Liver (tissue), 9 donors: ENCODE measurements around the gene RMND5A. TPM values are rescaled to one million over a fixed set of nuclear protein-coding genes. Genes with fewer than 3 reads are reported as not detected.

ENCODE experiments used
- DNase-seq: peaks from one replicate; pipeline ENCODE4 v3.0.0-alpha.2; 2017; ENCODE audit warnings: low spot score
- H3K27ac ChIP-seq, 2 donors: one replicate each; pipeline ENCODE4 v1.7.0; 2013; ENCODE audit warnings: inconsistent platforms in 2 of 2, low read length in 2 of 2, control low read depth in 1 of 2, low read depth in 1 of 2, mild to moderate bottlenecking in 1 of 2
- H3K27me3 ChIP-seq, 4 donors: one replicate each; pipeline versions ENCODE4 v1.6.1 to v1.7.0; 2013; ENCODE audit warnings: low read length in 3 of 4, inconsistent platforms in 1 of 4, mild to moderate bottlenecking in 1 of 4, moderate library complexity in 1 of 4; ENCODE audit not compliant: control insufficient read depth in 4 of 4, insufficient read depth in 4 of 4
- H3K36me3 ChIP-seq, 4 donors: one replicate each; pipeline versions ENCODE4 v1.6.1 to v1.7.0; 2013; ENCODE audit warnings: low read length in 3 of 4, mild to moderate bottlenecking in 3 of 4, low read depth in 1 of 4, moderate library complexity in 1 of 4; ENCODE audit not compliant: control insufficient read depth in 4 of 4, insufficient read depth in 3 of 4
- H3K4me1 ChIP-seq, 4 donors: one replicate each; pipeline versions ENCODE4 v1.6.1 to v1.7.0; 2013; ENCODE audit warnings: low read length in 3 of 4, mild to moderate bottlenecking in 3 of 4, moderate library complexity in 1 of 4; ENCODE audit not compliant: control insufficient read depth in 4 of 4, insufficient read depth in 4 of 4
- H3K4me3 ChIP-seq, 3 donors: one replicate each; pipeline versions ENCODE4 v1.6.1 to v1.7.0; 2013; ENCODE audit warnings: low read length in 3 of 3, control low read depth in 1 of 3, low read depth in 1 of 3, mild to moderate bottlenecking in 1 of 3
- H3K9ac ChIP-seq, 2 donors: one replicate each; pipeline ENCODE4 v1.7.0; 2013; ENCODE audit warnings: low read length in 2 of 2, mild to moderate bottlenecking in 2 of 2, moderate library complexity in 2 of 2, control low read depth in 1 of 2, low read depth in 1 of 2
- H3K9me3 ChIP-seq, 4 donors: one replicate each; pipeline versions ENCODE4 v1.6.1 to v1.7.0; 2013; ENCODE audit warnings: low read length in 3 of 4; ENCODE audit not compliant: control insufficient read depth in 4 of 4
- EGR1 ChIP-seq, 2 donors: IDR thresholded peaks; 2 replicates each; pipeline ENCODE4 v1.6.1; 2016 to 2018; ENCODE audit warnings: antibody characterized with exemption in 2 of 2, low read depth in 2 of 2
- FOXA1 ChIP-seq: IDR thresholded peaks from 2 replicates; pipeline ENCODE4 v1.6.1; 2016; ENCODE audit warnings: antibody characterized with exemption
- FOXA2 ChIP-seq: IDR thresholded peaks from 2 replicates; pipeline ENCODE4 v1.6.1; 2016; ENCODE audit warnings: antibody characterized with exemption
- GABPA ChIP-seq, 2 donors: IDR thresholded peaks in 1 of 2; conservative IDR thresholded peaks in 1 of 2; 2 replicates each; pipeline ENCODE4 v1.6.1; 2016; ENCODE audit warnings: antibody characterized with exemption in 2 of 2, mild to moderate bottlenecking in 1 of 2, moderate library complexity in 1 of 2
- HNF4A ChIP-seq, 2 donors: conservative IDR thresholded peaks; 2 replicates each; pipeline ENCODE4 v1.6.1; 2016; ENCODE audit warnings: antibody characterized with exemption in 2 of 2, mild to moderate bottlenecking in 2 of 2
- HNF4G ChIP-seq: IDR thresholded peaks from 2 replicates; pipeline ENCODE4 v1.6.1; 2016; ENCODE audit warnings: antibody characterized with exemption
- JUND ChIP-seq, 2 donors: IDR thresholded peaks; 2 replicates each; pipeline ENCODE4 v1.6.1; 2016; ENCODE audit warnings: antibody characterized with exemption in 2 of 2
- NR2F2 ChIP-seq: IDR thresholded peaks from 2 replicates; pipeline ENCODE4 v1.6.1; 2016; ENCODE audit warnings: antibody characterized with exemption
- RAD21 ChIP-seq, 2 donors: IDR thresholded peaks; 2 replicates each; pipeline ENCODE4 v1.6.1; 2016; ENCODE audit warnings: antibody characterized with exemption in 2 of 2, mild to moderate bottlenecking in 2 of 2
- RXRA ChIP-seq, 2 donors: IDR thresholded peaks; 2 replicates each; pipeline ENCODE4 v1.6.1; 2017 to 2018; ENCODE audit warnings: antibody characterized with exemption in 2 of 2, mild to moderate bottlenecking in 1 of 2
- SP1 ChIP-seq: IDR thresholded peaks from 2 replicates; pipeline ENCODE4 v1.6.1; 2018; ENCODE audit warnings: antibody characterized with exemption, mild to moderate bottlenecking
- TAF1 ChIP-seq: conservative IDR thresholded peaks from 2 replicates; pipeline ENCODE4 v1.6.1; 2016; ENCODE audit warnings: antibody characterized with exemption, mild to moderate bottlenecking
- YY1 ChIP-seq: IDR thresholded peaks from 2 replicates; pipeline ENCODE4 v1.6.1; 2016; ENCODE audit warnings: antibody characterized with exemption, mild to moderate bottlenecking
- WGBS: extraction: QIAGEN DNeasy Blood & Tissue Kit; methylation state at CpG from one replicate; pipeline ENCODE4 v1.1.7; 2013; 5-methylcytosine and 5-hydroxymethylcytosine counted together
- polyA plus RNA-seq, 2 donors: library from polyadenylated mRNA; stranded (reverse) in 1 of 2; unstranded in 1 of 2; fragments of 200-250 nt in 1 of 2; fragments of >200 nt in 1 of 2; fragmentation: Nextera tagmentation in 1 of 2; extraction: Ambion mirVana in 1 of 2; gene quantifications; one replicate each; pipeline versions ENCODE4 v1.2.1 to v1.2.3, GENCODE V29; 2013 to 2015
- total RNA-seq, 2 donors: library from RNA; depleted of rRNA; stranded (reverse); fragments of >200 nt; gene quantifications; one replicate each; pipeline ENCODE4 v1.2.3, GENCODE V29; 2014
- TF ChIP-seq, protein P1 (sequence below): fragments of 150-350 bp; IDR thresholded peaks from 2 replicates; pipeline ENCODE4 v1.5.1; 2017; ENCODE audit warnings: improper control_type of control experiment, low read depth, low read length; ENCODE audit not compliant: missing input control
- TF ChIP-seq, protein P2 (sequence below): IDR thresholded peaks from 2 replicates; pipeline ENCODE4 v1.6.1; 2016; ENCODE audit warnings: antibody characterized with exemption, mild to moderate bottlenecking
- TF ChIP-seq, protein P3 (sequence below): IDR thresholded peaks from 2 replicates; pipeline ENCODE4 v1.6.1; 2016; ENCODE audit warnings: antibody characterized with exemption
- TF ChIP-seq, protein P4 (sequence below): IDR thresholded peaks from 2 replicates; pipeline ENCODE4 v1.6.1; 2016; ENCODE audit warnings: antibody characterized with exemption
- TF ChIP-seq, protein P5 (sequence below): IDR thresholded peaks from 2 replicates; pipeline ENCODE4 v1.6.1; 2016; ENCODE audit warnings: antibody characterized with exemption
- donor health status: healthy.
- donor health status: healthy.
- donor health status: healthy.
- donor health status: healthy.
- donor health status: healthy.

Gene RMND5A
- total and polyA plus RNA-seq, 4 donors, result 8.8 to 74.5 (median 29.2) TPM

DNA sequence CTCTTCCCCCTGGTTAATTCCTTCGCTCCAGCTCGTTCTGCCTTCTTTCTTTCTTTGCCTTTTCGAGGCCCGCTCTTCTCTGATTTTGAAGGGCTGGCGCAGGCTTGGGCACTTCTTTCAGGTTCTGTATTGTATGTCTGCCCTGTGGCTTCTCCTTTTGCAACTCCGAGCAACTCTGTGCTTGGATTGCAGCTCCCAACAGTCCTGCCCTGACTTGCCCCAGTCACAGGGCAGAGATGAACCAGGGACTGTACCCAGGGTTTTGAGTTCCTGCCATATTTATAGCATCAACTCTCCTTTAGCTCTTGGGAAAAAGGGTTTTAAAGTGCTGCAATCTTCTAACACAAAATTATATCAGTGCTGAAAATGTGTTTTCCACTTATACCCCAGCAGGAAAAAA, 101.8 kb downstream of the RMND5A start:
- no peak overlapping the region for H3K9ac ChIP-seq
- H3K4me1 ChIP-seq, result no peaks in the 10 kb centered on the region
- H3K36me3 ChIP-seq, result no peaks in the 10 kb centered on the region
- DNase-seq, result no peak
- H3K27ac ChIP-seq, result no peak overlapping the region
- no peaks in the 10 kb centered on the region for H3K27me3 ChIP-seq
- peaks cover 0 to 14% (median 2%) of the 10 kb centered on the region in 4 donors for H3K9me3 ChIP-seq
- TF ChIP-seq RXRA (IDR thresholded peaks at IDR 0.05) (no peak), EGR1 (IDR thresholded peaks at IDR 0.05; ENCODE audit: low read depth in 2 of 2) (no peak), SP1 (no peak), FOXA2 (no peak), TAF1 (no peak), YY1 (no peak), RAD21 (IDR thresholded peaks at IDR 0.05) (no peak), JUND (IDR thresholded peaks at IDR 0.05) (no peak), HNF4A (conservative IDR thresholded peaks at IDR 0.05) (no peak)
- TF ChIP-seq, protein P1, sequence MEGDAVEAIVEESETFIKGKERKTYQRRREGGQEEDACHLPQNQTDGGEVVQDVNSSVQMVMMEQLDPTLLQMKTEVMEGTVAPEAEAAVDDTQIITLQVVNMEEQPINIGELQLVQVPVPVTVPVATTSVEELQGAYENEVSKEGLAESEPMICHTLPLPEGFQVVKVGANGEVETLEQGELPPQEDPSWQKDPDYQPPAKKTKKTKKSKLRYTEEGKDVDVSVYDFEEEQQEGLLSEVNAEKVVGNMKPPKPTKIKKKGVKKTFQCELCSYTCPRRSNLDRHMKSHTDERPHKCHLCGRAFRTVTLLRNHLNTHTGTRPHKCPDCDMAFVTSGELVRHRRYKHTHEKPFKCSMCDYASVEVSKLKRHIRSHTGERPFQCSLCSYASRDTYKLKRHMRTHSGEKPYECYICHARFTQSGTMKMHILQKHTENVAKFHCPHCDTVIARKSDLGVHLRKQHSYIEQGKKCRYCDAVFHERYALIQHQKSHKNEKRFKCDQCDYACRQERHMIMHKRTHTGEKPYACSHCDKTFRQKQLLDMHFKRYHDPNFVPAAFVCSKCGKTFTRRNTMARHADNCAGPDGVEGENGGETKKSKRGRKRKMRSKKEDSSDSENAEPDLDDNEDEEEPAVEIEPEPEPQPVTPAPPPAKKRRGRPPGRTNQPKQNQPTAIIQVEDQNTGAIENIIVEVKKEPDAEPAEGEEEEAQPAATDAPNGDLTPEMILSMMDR, result no peak
- TF ChIP-seq, protein P2, sequence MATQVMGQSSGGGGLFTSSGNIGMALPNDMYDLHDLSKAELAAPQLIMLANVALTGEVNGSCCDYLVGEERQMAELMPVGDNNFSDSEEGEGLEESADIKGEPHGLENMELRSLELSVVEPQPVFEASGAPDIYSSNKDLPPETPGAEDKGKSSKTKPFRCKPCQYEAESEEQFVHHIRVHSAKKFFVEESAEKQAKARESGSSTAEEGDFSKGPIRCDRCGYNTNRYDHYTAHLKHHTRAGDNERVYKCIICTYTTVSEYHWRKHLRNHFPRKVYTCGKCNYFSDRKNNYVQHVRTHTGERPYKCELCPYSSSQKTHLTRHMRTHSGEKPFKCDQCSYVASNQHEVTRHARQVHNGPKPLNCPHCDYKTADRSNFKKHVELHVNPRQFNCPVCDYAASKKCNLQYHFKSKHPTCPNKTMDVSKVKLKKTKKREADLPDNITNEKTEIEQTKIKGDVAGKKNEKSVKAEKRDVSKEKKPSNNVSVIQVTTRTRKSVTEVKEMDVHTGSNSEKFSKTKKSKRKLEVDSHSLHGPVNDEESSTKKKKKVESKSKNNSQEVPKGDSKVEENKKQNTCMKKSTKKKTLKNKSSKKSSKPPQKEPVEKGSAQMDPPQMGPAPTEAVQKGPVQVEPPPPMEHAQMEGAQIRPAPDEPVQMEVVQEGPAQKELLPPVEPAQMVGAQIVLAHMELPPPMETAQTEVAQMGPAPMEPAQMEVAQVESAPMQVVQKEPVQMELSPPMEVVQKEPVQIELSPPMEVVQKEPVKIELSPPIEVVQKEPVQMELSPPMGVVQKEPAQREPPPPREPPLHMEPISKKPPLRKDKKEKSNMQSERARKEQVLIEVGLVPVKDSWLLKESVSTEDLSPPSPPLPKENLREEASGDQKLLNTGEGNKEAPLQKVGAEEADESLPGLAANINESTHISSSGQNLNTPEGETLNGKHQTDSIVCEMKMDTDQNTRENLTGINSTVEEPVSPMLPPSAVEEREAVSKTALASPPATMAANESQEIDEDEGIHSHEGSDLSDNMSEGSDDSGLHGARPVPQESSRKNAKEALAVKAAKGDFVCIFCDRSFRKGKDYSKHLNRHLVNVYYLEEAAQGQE, result no peak
- TF ChIP-seq, protein P3, sequence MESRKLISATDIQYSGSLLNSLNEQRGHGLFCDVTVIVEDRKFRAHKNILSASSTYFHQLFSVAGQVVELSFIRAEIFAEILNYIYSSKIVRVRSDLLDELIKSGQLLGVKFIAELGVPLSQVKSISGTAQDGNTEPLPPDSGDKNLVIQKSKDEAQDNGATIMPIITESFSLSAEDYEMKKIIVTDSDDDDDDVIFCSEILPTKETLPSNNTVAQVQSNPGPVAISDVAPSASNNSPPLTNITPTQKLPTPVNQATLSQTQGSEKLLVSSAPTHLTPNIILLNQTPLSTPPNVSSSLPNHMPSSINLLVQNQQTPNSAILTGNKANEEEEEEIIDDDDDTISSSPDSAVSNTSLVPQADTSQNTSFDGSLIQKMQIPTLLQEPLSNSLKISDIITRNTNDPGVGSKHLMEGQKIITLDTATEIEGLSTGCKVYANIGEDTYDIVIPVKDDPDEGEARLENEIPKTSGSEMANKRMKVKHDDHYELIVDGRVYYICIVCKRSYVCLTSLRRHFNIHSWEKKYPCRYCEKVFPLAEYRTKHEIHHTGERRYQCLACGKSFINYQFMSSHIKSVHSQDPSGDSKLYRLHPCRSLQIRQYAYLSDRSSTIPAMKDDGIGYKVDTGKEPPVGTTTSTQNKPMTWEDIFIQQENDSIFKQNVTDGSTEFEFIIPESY, result no peak
- TF ChIP-seq, protein P4, sequence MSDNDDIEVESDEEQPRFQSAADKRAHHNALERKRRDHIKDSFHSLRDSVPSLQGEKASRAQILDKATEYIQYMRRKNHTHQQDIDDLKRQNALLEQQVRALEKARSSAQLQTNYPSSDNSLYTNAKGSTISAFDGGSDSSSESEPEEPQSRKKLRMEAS, result no peak
- TF ChIP-seq, protein P5, sequence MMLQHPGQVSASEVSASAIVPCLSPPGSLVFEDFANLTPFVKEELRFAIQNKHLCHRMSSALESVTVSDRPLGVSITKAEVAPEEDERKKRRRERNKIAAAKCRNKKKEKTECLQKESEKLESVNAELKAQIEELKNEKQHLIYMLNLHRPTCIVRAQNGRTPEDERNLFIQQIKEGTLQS, result no peak
- 87% methylated on average over 6 of the region's 6 CpGs for WGBS
- H3K4me3 ChIP-seq, result no peak overlapping the region

DNA sequence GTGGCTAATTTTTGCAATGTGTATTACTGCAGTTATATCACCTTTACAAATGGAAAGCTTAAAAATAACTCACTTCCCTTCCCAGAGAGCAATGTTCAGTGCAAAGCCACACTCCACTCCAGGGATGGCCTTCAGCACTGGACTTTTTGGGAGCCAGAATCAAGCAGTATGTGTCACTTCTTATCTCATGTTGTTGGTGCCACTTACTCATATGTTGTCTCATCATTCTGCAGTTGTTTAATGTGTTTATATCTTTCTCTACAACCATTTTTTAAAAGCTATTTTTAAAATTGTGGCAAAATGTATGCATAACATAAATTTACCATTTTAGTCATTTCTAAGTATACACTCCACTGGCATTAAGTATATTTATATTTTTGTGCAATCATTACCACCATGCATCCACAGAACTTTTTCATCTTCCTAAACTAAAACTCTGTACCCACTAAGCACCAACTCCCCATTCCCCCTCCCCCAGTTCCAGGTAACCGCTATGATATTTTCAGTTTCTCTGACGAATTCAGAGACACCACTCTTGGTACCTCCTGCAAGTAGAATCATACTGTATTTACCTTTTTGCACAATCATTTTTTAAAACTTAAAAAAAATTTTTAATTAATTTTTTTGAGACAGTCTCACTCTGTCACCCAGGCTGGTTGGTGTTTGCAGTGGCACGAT, 102.7 kb downstream of the RMND5A start:
- no peak for DNase-seq
- WGBS, result 91% methylated on average over 3 of the region's 3 CpGs
- H3K4me1 ChIP-seq, result no peaks in the 10 kb centered on the region
- H3K9ac ChIP-seq, result no peak overlapping the region
- H3K9me3 ChIP-seq, result peaks cover 0 to 14% (median 2%) of the 10 kb centered on the region in 4 donors
- no peak overlapping the region for H3K27ac ChIP-seq
- no peaks in the 10 kb centered on the region for H3K27me3 ChIP-seq
- H3K4me3 ChIP-seq, result no peak overlapping the region
- no peaks in the 10 kb centered on the region for H3K36me3 ChIP-seq
- no peak for TF ChIP-seq TAF1
- no peak for TF ChIP-seq FOXA1
- TF ChIP-seq HNF4A (conservative IDR thresholded peaks at IDR 0.05), result no peak
- no peak for TF ChIP-seq HNF4G
- no peak for TF ChIP-seq JUND (IDR thresholded peaks at IDR 0.05)
- TF ChIP-seq, protein P5, result no peak
- TF ChIP-seq, protein P3, result no peak
- no peak for TF ChIP-seq GABPA (IDR thresholded peaks at IDR 0.05 in 1 of 2, conservative IDR thresholded peaks at IDR 0.05 in 1 of 2)
- TF ChIP-seq RXRA (IDR thresholded peaks at IDR 0.05), result no peak
- TF ChIP-seq, protein P4, result no peak
- TF ChIP-seq YY1, result no peak
- no peak for TF ChIP-seq RAD21 (IDR thresholded peaks at IDR 0.05)
- TF ChIP-seq FOXA2, result no peak
- no peak for TF ChIP-seq EGR1 (IDR thresholded peaks at IDR 0.05; ENCODE audit: low read depth in 2 of 2)
- no peak for TF ChIP-seq SP1
- no peak for TF ChIP-seq NR2F2
